GM21367 (cell line): Measurements from ENCODE around the gene XKR8.

Experiments used
- ATAC-seq: cut with Tn5 transposase; IDR thresholded peaks from one replicate; pipeline ENCODE4 v1.9.1; 2021; ENCODE audit not compliant: unreplicated experiment

XKR8 gene

GRCh38 chr1:27955076-27955475 is 4.7 kb upstream of the XKR8 start:
- no peak for ATAC-seq

- no peak for ATAC-seq
These were observed 3.0 kb upstream of the XKR8 start for GRCh38 chr1:27956761-27957160.

DNA sequence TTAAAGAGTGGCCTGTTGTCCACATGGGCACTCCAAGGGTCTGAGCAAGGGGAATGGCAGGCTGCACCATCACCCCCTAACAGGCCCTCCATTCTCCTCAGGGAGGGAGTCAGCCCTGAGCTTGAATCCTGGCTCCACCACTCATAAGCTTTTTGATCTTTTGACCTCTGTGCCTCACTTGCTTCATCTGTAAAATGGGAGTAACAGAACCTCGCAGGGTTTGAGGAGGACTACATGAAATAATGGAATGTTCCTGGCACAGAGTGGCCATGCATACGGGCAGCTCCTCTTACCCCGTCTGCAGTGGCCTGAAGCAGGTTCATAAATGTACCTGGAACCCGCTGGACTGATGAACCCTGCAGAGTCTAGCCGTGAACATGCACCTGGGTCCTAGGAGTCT is 2.1 kb upstream of the XKR8 start:
- no peak for ATAC-seq

DNA sequence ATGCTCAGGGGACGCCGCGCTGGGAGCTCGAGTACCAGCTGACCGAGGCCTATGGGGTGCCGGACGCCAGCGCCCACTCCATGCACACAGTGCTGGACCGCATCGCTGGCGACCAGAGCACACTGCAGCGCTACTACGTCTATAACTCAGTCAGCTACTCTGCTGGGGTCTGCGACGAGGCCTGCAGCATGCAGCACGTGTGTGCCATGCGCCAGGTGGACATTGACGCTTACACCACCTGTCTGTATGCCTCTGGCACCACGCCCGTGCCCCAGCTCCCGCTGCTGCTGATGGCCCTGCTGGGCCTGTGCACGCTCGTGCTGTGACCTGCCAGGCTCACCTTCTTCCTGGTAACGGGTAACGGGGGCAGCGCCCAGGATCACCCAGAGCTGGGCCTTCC is 1.3 kb upstream of the XKR8 start:
- ATAC-seq: no peak

- no peak for ATAC-seq
These were observed 1.2 kb downstream of the XKR8 start for GRCh38 chr1:27960762-27961645.

GRCh38 chr1:27961646-27962221 is 2.0 kb downstream of the XKR8 start:
- ATAC-seq: no peak

DNA sequence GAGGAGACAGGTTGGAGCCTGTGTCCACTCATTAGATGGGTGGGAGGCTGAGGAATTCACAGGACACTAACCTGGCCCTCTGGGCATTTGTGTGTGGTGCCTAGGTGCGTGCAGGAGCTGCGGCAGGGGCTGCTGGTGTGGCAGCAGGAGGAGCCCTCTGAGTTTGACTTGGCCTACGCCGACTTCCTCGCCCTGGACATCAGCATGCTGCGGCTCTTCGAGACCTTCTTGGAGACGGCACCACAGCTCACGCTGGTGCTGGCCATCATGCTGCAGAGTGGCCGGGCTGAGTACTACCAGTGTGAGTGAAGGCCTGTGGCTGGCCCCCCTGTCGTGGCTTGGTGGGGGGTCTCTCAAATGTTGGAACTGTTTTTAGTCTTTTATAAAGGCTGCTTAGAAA is 3.6 kb downstream of the XKR8 start:
- ATAC-seq: no peak

DNA sequence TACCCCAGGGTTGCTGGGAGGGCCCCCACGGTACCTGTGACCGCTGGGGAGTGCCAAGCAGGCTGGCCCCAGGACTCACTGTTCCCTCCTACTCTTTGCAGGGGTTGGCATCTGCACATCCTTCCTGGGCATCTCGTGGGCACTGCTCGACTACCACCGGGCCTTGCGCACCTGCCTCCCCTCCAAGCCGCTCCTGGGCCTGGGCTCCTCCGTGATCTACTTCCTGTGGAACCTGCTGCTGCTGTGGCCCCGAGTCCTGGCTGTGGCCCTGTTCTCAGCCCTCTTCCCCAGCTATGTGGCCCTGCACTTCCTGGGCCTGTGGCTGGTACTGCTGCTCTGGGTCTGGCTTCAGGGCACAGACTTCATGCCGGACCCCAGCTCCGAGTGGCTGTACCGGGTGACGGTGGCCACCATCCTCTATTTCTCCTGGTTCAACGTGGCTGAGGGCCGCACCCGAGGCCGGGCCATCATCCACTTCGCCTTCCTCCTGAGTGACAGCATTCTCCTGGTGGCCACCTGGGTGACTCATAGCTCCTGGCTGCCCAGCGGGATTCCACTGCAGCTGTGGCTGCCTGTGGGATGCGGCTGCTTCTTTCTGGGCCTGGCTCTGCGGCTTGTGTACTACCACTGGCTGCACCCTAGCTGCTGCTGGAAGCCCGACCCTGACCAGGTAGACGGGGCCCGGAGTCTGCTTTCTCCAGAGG is 6.8 kb downstream of the XKR8 start:
- ATAC-seq: no peak

DNA sequence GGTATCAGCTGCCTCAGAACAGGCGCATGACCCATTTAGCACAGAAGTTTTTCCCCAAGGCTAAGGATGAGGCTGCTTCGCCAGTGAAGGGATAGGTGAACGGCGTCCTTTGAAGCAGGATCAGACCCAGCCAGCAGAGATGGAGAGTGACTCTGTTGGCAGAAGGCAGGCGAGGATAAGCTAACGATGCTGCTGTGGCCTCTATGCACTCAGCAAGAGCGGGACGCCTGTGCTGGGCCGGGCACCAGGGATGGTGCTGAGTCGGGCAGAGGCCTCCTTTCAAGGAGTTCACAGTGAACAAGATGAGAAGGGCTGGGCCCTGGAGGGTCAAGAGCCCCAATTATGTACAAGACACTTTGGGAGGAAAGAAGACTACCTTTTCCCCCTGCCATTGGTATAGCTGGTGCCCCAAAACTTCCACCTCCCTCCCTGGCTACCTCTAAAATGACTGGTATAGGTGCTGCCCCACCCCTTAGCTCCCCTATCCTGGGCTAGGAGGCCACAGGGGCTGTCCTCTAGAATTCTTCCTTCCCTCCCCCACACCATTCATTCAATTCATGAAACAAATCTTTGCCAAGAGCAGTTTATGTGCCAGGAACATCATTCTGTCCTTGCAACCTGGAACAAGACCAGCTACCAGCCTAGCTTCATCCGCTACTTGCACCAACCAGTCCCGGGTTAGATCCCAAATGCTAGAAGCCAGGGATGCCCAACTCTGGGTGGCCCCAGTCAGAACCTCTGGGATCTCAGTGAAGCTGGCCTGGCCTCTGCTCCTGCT is 7.5 kb downstream of the XKR8 start:
- ATAC-seq: no peak

GRCh38 chr1:27967884-27968466 is 8.2 kb downstream of the XKR8 start:
- ATAC-seq: no peak

GRCh38 chr1:27968692-27969091 is 8.9 kb downstream of the XKR8 start:
- no peak for ATAC-seq

DNA sequence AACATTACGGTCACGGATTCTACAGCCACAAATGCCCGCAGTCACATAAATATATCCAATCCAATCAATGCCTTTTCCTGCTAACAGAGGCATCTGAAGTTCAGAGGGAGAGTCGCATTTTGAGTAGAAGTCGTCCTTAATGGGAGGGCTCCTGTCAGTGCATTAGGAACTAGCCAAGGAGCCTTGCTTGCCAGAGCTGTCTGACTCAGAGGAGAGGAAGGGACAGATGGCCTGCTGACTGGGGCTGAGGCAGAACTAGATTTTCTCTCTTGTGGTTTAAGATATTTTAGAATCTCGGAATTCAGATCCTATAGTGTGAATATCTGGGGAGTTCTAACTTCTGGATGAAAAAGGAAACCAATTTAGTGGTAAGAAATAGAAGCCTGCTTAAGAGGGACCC is 10.6 kb downstream of the XKR8 start:
- no peak for ATAC-seq

- no peak for ATAC-seq
These were observed 11.9 kb downstream of the XKR8 start for GRCh38 chr1:27971674-27972073.

- ATAC-seq: no peak
These were observed 12.4 kb downstream of the XKR8 start for GRCh38 chr1:27972141-27972540.

- ATAC-seq: no peak
These were observed 14.1 kb downstream of the XKR8 start for GRCh38 chr1:27973771-27974416.

DNA sequence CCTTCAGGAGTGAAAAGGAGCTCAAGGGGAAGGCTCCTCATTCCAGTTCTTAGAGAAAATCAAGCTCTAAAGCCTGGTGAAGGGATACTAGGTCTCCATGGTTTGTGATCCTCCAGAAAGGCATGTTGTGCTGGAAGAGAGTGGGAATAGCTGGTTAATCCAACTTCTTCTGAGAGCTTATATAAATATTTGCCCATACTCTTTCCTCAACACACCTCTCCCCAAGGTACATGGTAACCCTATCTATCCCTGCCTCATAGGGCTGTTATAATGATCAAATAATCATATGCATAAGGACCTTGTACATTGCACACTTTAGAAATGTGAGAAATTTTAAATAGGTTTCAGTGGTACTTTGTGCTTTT is 14.6 kb downstream of the XKR8 start:
- no peak for ATAC-seq

GRCh38 chr1:27979151-27979858 is 19.5 kb downstream of the XKR8 start:
- no peak for ATAC-seq

DNA sequence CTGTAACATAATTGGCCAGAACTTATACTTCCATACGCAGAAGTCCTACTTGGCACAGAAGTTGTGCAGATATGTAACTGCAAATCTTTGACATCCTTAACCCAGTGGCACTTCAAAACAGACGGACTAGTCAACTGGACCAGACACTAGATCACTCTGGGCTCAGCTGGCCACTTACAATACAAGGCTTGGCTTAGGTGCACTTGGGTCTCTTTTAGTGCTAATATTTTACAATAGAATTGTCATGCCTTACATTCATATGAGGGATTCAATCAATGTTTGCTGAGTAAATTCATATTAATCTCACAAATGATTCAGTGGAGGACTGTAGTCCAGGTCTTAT is 20.1 kb downstream of the XKR8 start:
- no peak for ATAC-seq

DNA sequence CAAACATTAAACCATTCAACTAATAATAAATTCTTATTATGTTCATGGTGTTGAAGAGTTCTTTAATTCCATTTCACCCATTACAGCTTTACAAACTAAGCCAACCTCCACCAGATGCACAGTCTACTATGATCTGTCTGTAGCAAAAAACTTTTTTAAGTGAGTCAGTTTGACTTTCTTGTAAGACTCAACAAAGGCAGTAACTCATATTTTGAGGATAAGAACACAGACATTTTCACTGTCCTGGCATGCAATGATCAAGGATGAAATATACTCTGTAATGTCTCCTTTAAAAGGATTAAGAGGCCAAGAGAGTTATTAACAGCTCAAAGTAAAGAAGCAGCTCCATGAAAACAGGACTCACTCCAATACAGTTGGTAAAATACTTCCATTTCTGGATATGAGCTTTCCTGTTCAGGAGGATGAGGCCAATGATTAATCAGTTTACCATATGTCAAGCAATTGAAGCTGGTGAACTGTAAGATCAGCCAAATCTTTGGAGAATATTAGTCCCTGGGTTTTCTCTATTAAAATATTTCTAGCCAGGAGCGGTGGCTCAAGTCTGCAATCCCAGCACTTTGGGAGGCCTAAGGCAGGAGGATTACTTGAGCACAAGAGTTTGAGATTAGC is 20.6 kb downstream of the XKR8 start:
- no peak for ATAC-seq

GRCh38 chr1:27981145-27981544 is 21.4 kb downstream of the XKR8 start:
- no peak for ATAC-seq
